HCEC 1CT (cell line): Measurements from ENCODE around the gene STK32B.
"Not testable (repeated sequence)": the region's sequence is repeated elsewhere in the genome, so short reads cannot be mapped to it uniquely, and the experiment has no call there.

Source experiments
- DNase-seq: peaks from one replicate; pipeline ENCODE4 v3.0.0-alpha.2; 2017

The STK32B gene

GRCh38 chr4:5051278-5052203 is at the start of gene STK32B:
Gene STK32B (plus strand): TSS chr4:5051480.
- DNase-seq: peak; percentile 15

GRCh38 chr4:5001641-5002040 is 49.6 kb upstream of the STK32B start:
- not testable (repeated sequence) for DNase-seq

- no peak for DNase-seq
These were observed 47.9 kb upstream of the STK32B start for GRCh38 chr4:5003372-5003857.

GRCh38 chr4:5003918-5004317 is 47.4 kb upstream of the STK32B start:
- no peak for DNase-seq

GRCh38 chr4:5004496-5004895 is 46.8 kb upstream of the STK32B start:
- no peak for DNase-seq

GRCh38 chr4:5006932-5007331 is 44.3 kb upstream of the STK32B start:
- not testable (repeated sequence) for DNase-seq

- no peak for DNase-seq
These were observed 41.5 kb upstream of the STK32B start for GRCh38 chr4:5009796-5010195.

- DNase-seq: no peak
These were observed 40.3 kb upstream of the STK32B start for GRCh38 chr4:5010984-5011383.

- DNase-seq: no peak
These were observed 38.9 kb upstream of the STK32B start for GRCh38 chr4:5012244-5012898.

- DNase-seq: no peak
These were observed 38.3 kb upstream of the STK32B start for GRCh38 chr4:5012958-5013357.

GRCh38 chr4:5014007-5014682 is 37.1 kb upstream of the STK32B start:
- DNase-seq: no peak

GRCh38 chr4:5018096-5018495 is 33.2 kb upstream of the STK32B start:
- no peak for DNase-seq

- DNase-seq: no peak
These were observed 32.7 kb upstream of the STK32B start for GRCh38 chr4:5018603-5019002.

GRCh38 chr4:5019274-5019673 is 32.0 kb upstream of the STK32B start, which contains the start of gene CYTL1:
Gene CYTL1 (minus strand): TSS chr4:5019458. CDS start chr4:5019445, 13 bp downstream.
- DNase-seq: no peak

- no peak for DNase-seq
These were observed 31.5 kb upstream of the STK32B start for GRCh38 chr4:5019796-5020195.

GRCh38 chr4:5020341-5020740 is 30.9 kb upstream of the STK32B start:
- DNase-seq: no peak

- no peak for DNase-seq
These were observed 29.7 kb upstream of the STK32B start for GRCh38 chr4:5021546-5021945.

GRCh38 chr4:5024673-5025072 is 26.6 kb upstream of the STK32B start:
- DNase-seq: no peak

- DNase-seq: no peak
These were observed 24.9 kb upstream of the STK32B start for GRCh38 chr4:5026371-5026770.

- DNase-seq: no peak
These were observed 23.9 kb upstream of the STK32B start for GRCh38 chr4:5027346-5027745.

GRCh38 chr4:5028480-5028879 is 22.8 kb upstream of the STK32B start:
- no peak for DNase-seq

- no peak for DNase-seq
These were observed 21.8 kb upstream of the STK32B start for GRCh38 chr4:5029447-5029846.

GRCh38 chr4:5030221-5030620 is 21.1 kb upstream of the STK32B start:
- no peak for DNase-seq
